Sigmoid colon (tissue), 4 donors: ENCODE data around the gene PPP1CB.

Experiments
- POLR2A ChIP-seq, 2 donors: fragments of 450-650 bp; IDR thresholded peaks; one replicate each; pipeline ENCODE4 v1.6.1; 2016; ENCODE audit warnings: antibody characterized with exemption in 2 of 2, mild to moderate bottlenecking in 2 of 2, moderate library complexity in 2 of 2
- POLR2AphosphoS5 ChIP-seq, 4 donors: sonication (generic); formaldehyde crosslinking; IDR thresholded peaks; one replicate each; pipeline ENCODE4 v1.6.1; 2017; ENCODE audit warnings: antibody characterized with exemption in 4 of 4
- TF ChIP-seq, protein P1 (sequence below), 4 experiments: fragments of 450-650 bp in 3 of 4; fragments of 200-600 bp in 1 of 4; IDR thresholded peaks; one replicate each; pipeline ENCODE4 v1.5.1; 2016 to 2019; ENCODE audit warnings: antibody characterized with exemption in 4 of 4, mild to moderate bottlenecking in 3 of 4, moderate library complexity in 2 of 4

DNA sequence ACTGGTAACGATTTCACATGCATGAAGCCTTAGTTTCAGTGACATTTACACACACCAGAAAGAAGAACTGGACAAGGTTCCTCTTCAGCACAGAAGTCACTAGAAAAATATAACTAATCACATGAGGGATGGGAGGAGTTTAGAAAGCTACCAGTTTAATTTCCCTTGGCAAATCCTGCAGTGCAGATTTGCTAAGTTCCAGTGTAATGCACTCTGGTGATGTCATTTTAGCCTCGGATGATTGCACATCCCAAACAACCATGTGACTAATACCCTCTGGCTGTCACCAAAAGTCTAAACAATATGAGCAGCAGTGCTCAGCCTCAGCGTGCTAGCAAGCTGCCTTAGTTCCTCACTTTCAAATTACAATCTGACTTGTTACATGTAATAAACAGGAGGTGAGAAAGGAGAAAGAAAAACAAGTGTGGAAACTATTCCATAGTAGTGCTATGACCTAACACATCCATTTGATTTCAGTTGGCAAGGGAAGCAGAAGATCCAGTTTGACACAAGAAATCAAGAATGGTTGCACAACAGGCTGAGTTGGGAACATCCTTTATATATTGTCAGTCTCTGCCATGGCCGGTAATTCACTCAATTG is 35.3 kb upstream of the PPP1CB start:
- TF ChIP-seq POLR2AphosphoS5 (IDR thresholded peaks at IDR 0.05): peak; percentile 60 to 87 (median 74)
- TF ChIP-seq, protein P1, sequence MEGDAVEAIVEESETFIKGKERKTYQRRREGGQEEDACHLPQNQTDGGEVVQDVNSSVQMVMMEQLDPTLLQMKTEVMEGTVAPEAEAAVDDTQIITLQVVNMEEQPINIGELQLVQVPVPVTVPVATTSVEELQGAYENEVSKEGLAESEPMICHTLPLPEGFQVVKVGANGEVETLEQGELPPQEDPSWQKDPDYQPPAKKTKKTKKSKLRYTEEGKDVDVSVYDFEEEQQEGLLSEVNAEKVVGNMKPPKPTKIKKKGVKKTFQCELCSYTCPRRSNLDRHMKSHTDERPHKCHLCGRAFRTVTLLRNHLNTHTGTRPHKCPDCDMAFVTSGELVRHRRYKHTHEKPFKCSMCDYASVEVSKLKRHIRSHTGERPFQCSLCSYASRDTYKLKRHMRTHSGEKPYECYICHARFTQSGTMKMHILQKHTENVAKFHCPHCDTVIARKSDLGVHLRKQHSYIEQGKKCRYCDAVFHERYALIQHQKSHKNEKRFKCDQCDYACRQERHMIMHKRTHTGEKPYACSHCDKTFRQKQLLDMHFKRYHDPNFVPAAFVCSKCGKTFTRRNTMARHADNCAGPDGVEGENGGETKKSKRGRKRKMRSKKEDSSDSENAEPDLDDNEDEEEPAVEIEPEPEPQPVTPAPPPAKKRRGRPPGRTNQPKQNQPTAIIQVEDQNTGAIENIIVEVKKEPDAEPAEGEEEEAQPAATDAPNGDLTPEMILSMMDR (IDR thresholded peaks at IDR 0.05): no peak
- TF ChIP-seq POLR2A (IDR thresholded peaks at IDR 0.05): no peak
